Chondrocyte (in vitro differentiated cells): Measurements from ENCODE around the gene TST. TPM values are rescaled to one million over a fixed set of nuclear protein-coding genes. Genes with fewer than 3 reads are reported as not detected.

Experiments
- DNase-seq: peaks from one replicate; pipeline ENCODE4 v3.0.0; 2021; ENCODE audit warnings: mixed read lengths, low spot score
- H3K27ac Mint-ChIP-seq: one replicate; pipeline ENCODE4 v1.8.0; 2021; ENCODE audit warnings: mild to moderate bottlenecking, moderate library complexity, mixed read lengths; ENCODE audit not compliant: unreplicated experiment
- H3K27me3 Mint-ChIP-seq: 2 replicates; pipeline ENCODE4 v1.8.0; 2021; ENCODE audit warnings: low read depth, mixed read lengths
- H3K36me3 Mint-ChIP-seq: 2 replicates; pipeline ENCODE4 v1.8.0; 2021; ENCODE audit warnings: low read depth, mixed read lengths
- H3K4me1 Mint-ChIP-seq: 2 replicates; pipeline ENCODE4 v1.8.0; 2021; ENCODE audit warnings: low read depth, mild to moderate bottlenecking, mixed read lengths
- H3K4me3 Mint-ChIP-seq: one replicate; pipeline ENCODE4 v1.8.0; 2021; ENCODE audit warnings: mild to moderate bottlenecking, moderate library complexity, mixed read lengths; ENCODE audit not compliant: unreplicated experiment
- H3K9me3 Mint-ChIP-seq: 2 replicates; pipeline ENCODE4 v1.8.0; 2021; ENCODE audit warnings: low read depth, mixed read lengths
- total RNA-seq: library from RNA; stranded (reverse); gene quantifications from 3 replicates; pipeline ENCODE4 v1.2.1, GENCODE V29; 2021
- TF ChIP-seq, protein P1 (sequence below): fragments of 200-600 bp; sonication (generic); IDR thresholded peaks from 2 replicates; pipeline ENCODE4 v1.5.0; 2021; ENCODE audit warnings: antibody characterized with exemption, mild to moderate bottlenecking, moderate library complexity

TST gene
- total RNA-seq, 1 donor from 2014 or later, result 24.9 TPM

DNA sequence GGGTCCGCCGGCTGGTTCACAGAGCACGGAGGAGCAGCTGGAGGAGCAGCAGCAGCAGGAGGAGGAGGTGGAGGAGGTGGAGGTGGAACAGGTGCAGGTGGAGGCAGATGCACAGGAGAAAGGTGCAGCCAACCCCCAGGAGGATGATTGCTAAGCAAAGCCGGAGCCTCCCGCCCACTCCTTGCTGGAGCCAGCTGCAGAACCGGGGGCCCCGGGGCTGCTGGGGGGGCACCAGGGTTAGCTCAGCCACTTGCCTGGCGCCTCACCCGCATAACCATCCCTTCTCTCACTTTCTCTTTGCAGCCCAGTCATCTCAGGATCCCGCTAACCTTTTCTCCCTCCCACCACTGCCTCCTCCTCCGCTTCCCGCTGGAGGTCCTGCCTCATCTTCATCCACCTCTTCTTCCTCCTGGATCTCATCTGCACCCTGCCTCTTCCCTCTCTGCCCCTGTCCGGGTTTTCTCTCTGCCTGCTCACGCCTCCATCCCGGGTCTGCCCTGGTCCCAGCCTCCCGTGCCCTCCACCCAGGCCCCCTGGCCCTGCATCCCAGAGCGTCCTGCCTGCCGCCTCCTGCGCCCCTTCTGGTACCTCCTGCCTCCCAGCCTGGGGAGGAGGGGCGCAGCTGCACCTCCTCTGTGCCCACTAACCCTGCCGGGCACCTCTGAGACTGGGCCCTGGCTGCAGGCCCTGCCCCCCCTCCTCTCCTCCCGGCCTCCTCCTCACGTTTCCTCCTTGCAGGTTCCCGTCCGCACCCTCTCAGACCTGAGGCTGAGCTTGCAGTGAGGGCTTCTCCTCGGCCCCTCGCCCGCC, 41.8 kb upstream of the TST start:
- no peak for DNase-seq
- no peak overlapping the region for H3K27ac Mint-ChIP-seq
- TF ChIP-seq, protein P1, sequence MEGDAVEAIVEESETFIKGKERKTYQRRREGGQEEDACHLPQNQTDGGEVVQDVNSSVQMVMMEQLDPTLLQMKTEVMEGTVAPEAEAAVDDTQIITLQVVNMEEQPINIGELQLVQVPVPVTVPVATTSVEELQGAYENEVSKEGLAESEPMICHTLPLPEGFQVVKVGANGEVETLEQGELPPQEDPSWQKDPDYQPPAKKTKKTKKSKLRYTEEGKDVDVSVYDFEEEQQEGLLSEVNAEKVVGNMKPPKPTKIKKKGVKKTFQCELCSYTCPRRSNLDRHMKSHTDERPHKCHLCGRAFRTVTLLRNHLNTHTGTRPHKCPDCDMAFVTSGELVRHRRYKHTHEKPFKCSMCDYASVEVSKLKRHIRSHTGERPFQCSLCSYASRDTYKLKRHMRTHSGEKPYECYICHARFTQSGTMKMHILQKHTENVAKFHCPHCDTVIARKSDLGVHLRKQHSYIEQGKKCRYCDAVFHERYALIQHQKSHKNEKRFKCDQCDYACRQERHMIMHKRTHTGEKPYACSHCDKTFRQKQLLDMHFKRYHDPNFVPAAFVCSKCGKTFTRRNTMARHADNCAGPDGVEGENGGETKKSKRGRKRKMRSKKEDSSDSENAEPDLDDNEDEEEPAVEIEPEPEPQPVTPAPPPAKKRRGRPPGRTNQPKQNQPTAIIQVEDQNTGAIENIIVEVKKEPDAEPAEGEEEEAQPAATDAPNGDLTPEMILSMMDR, result no peak
- peaks cover 13% of the 10 kb centered on the region for H3K36me3 Mint-ChIP-seq
- no peaks in the 10 kb centered on the region for H3K27me3 Mint-ChIP-seq
- no peaks in the 10 kb centered on the region for H3K4me1 Mint-ChIP-seq
- no peaks in the 10 kb centered on the region for H3K9me3 Mint-ChIP-seq
- no peak overlapping the region for H3K4me3 Mint-ChIP-seq

DNA sequence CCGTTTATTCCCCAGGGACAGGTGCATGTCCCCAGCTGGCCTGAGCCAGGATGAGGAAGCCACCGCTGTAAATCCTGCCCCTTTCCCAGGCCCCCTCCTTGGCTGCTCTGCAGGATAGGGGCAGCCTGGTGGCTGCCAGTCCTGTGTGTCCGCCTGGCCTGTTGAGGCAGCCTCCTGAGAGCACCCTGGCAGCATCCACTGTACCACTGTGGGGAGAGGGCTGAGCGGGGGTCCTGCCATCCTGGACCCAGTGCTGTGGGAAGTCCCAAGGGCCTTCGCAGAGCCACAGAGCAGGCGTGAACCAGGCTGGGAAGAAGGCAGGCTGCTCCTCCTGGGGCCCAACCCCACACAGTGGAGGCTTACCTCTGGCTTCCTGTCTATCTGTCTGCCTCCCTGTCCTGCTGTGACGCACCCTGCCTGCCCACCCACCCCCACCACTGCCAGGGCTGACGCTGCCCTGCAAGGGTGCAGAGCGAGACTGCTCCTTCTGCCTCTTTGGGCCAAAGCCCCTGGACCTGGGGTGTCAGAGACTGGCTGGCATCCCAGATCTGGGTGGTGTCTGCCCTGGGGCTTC, 40.7 kb upstream of the TST start:
- no peaks in the 10 kb centered on the region for H3K4me1 Mint-ChIP-seq
- peaks cover 14% of the 10 kb centered on the region for H3K36me3 Mint-ChIP-seq
- no peak overlapping the region for H3K4me3 Mint-ChIP-seq
- H3K27ac Mint-ChIP-seq, result no peak overlapping the region
- no peaks in the 10 kb centered on the region for H3K9me3 Mint-ChIP-seq
- no peak for DNase-seq
- H3K27me3 Mint-ChIP-seq, result no peaks in the 10 kb centered on the region
- TF ChIP-seq, protein P1, result no peak

DNA sequence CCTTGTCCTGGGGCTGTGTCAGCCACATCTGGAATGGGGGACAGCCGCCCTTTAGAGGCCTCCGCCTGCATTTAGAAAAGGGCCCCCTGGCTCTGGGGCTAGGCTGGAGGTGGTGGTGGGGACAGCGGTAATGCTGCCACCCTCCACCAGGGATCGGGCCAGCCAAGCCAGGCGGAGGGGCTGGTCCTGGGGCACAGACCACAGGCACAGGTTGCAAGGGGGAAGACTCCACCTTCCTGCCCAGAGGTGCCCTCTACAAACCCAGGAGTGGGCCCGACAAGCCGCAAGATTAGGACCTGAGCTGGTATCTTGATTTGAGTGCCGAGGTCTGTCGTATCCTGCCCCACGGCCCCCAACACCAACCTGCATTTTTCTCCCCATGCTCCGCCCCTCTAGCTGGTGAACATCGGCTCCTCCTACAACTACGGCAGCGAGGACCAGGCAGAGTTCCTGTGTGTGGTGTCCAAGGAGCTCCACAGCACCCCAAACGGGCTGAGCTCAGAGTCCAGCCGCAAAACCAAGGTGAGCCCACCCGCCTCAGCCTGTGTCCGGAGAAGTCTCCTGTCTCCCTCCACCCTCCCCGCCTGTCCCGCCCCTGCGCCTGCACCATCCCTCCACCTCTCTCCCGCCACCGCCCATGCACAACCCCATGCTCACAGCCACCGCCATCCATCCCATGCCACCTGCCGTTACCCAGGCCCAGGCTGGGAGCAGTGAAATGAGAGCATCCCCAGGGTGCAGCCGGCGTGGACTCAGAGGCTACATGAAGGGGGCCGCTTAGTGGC, 39.9 kb upstream of the TST start:
- Mint-ChIP-seq H3K27me3 (no peaks in the 10 kb centered on the region), H3K4me3 (no peak overlapping the region), H3K36me3 (peaks cover 15% of the 10 kb centered on the region), H3K9me3 (no peaks in the 10 kb centered on the region), H3K4me1 (no peaks in the 10 kb centered on the region), H3K27ac (no peak overlapping the region)
- DNase-seq, result no peak
- TF ChIP-seq, protein P1, result no peak

DNA sequence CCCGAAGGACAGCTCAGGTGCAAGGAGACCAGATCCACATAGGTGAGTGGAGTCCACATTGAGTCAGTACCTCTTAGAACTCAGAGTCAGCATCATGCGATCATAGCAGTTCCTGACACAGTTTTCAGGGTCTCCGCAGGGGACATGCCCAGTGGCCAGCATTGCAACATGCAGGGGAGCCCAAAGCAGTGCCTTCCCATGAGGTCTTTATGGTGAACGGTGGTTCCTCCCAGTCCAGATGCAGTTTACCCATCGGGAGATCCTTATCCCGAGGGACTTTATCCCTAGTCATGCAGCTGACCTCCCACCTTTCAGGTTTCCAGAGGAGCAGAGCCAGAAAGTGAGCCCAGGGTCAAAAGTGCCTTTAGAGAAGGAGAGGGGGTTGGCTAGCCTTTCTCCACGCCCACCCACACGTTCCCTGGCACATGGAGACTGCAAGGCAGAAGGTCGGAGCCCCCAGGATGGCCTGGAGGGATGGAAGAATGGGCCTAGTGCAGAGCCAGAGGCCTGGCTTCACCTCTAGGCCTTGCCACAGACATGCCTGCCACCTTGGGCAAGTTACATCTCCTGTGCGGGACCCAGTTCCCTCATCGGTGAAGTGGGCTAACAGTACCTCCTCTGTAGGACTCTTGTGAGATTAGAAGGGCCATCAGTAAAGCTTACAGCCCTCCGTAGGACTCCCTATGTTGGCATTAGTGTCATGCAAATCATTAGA, 38.7 kb upstream of the TST start:
- Mint-ChIP-seq H3K27ac (no peak overlapping the region), H3K36me3 (peaks cover 15% of the 10 kb centered on the region), H3K4me1 (peaks cover 3% of the 10 kb centered on the region), H3K27me3 (no peaks in the 10 kb centered on the region), H3K4me3 (no peak overlapping the region), H3K9me3 (no peaks in the 10 kb centered on the region)
- no peak for DNase-seq
- TF ChIP-seq, protein P1, result no peak

DNA sequence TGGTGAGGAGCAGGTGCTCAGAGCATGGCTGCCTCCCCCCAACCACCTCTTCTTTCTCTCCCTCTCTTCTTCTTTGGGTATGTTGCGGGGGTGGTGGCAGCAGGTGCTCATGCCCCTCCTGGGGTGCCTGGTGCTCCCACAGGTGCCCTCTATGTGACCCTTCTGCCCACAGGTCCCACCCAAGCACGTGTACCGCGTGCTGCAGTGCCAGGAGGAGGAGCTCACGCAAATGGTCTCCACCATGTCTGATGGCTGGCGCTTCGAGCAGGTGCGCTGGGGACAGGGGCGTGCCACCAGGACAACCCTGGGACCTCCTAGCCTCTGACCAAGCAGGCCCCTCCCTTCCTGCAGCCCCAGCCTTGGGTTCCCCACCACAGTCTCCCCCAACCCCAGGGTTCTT, 38.0 kb upstream of the TST start:
- Mint-ChIP-seq H3K27me3 (no peaks in the 10 kb centered on the region), H3K4me3 (no peak overlapping the region)

More for the DNA sequence above, 38.0 kb upstream of the TST start:
- Mint-ChIP-seq H3K36me3 (peaks cover 15% of the 10 kb centered on the region), H3K9me3 (no peaks in the 10 kb centered on the region), H3K4me1 (peaks cover 10% of the 10 kb centered on the region), H3K27ac (no peak overlapping the region)
- no peak for DNase-seq
- TF ChIP-seq, protein P1, result no peak
